Trophoblast cell (in vitro differentiated cells and primary cell): ENCODE measurements around the gene WDR54.
A peak's percentile ranks its signal among the peaks of the same experiment; 100 is the strongest.

Experiments used
- DNase-seq, 2 donors: peaks; one replicate each; pipeline ENCODE4 v3.0.0-alpha.2; 2016
- H2AFZ ChIP-seq: 2 replicates; pipeline ENCODE4 v1.6.1; 2013; ENCODE audit warnings: low read length, moderate library complexity, mild to moderate bottlenecking; ENCODE audit not compliant: insufficient read depth, poor library complexity
- H2AK5ac ChIP-seq: 2 replicates; pipeline ENCODE4 v1.6.1; 2013; ENCODE audit warnings: mild to moderate bottlenecking, low read length
- H2BK120ac ChIP-seq: 2 replicates; pipeline ENCODE4 v1.6.1; 2013; ENCODE audit warnings: low read length, mild to moderate bottlenecking, moderate library complexity; ENCODE audit not compliant: insufficient read depth, poor library complexity
- H2BK12ac ChIP-seq: 2 replicates; pipeline ENCODE4 v1.6.1; 2013; ENCODE audit warnings: mild to moderate bottlenecking, low read length, moderate library complexity
- H2BK5ac ChIP-seq: 2 replicates; pipeline ENCODE4 v1.6.1; 2013; ENCODE audit warnings: low read length, low read depth, moderate library complexity, mild to moderate bottlenecking; ENCODE audit not compliant: poor library complexity
- H3K14ac ChIP-seq: 2 replicates; pipeline ENCODE4 v1.6.1; 2013; ENCODE audit warnings: mild to moderate bottlenecking, low read length
- H3K18ac ChIP-seq: 2 replicates; pipeline ENCODE4 v1.6.1; 2013; ENCODE audit warnings: mild to moderate bottlenecking, low read length
- H3K23ac ChIP-seq: 2 replicates; pipeline ENCODE4 v1.6.1; 2013; ENCODE audit warnings: low read length
- H3K27ac ChIP-seq: 2 replicates; pipeline ENCODE4 v1.5.1; 2013; ENCODE audit warnings: low read depth, mild to moderate bottlenecking, inconsistent platforms, low read length, moderate library complexity
- H3K27me3 ChIP-seq: 2 replicates; pipeline ENCODE4 v1.6.1; 2013; ENCODE audit warnings: inconsistent platforms, mild to moderate bottlenecking, low read length, moderate library complexity; ENCODE audit not compliant: insufficient read depth
- H3K36me3 ChIP-seq, 2 experiments: 1 replicate in 1 of 2; 2 replicates in 1 of 2; pipeline ENCODE4 v1.6.1; 2013; ENCODE audit warnings: low read length in 2 of 2, mild to moderate bottlenecking in 2 of 2, moderate library complexity in 1 of 2; ENCODE audit not compliant: insufficient read depth in 2 of 2, control insufficient read depth in 1 of 2
- H3K4ac ChIP-seq: 2 replicates; pipeline ENCODE4 v1.6.1; 2013; ENCODE audit warnings: low read depth, mild to moderate bottlenecking, low read length, moderate library complexity
- H3K4me1 ChIP-seq, 2 experiments: 1 replicate in 1 of 2; 2 replicates in 1 of 2; pipeline ENCODE4 v1.6.1; 2013; ENCODE audit warnings: low read length in 2 of 2, mild to moderate bottlenecking in 2 of 2, moderate library complexity in 1 of 2; ENCODE audit not compliant: insufficient read depth in 2 of 2, control insufficient read depth in 1 of 2
- H3K4me2 ChIP-seq: 2 replicates; pipeline ENCODE4 v1.6.1; 2013; ENCODE audit warnings: inconsistent platforms, mild to moderate bottlenecking, low read length, moderate library complexity
- H3K4me3 ChIP-seq: 2 replicates; pipeline ENCODE4 v1.5.1; 2013; ENCODE audit warnings: mild to moderate bottlenecking, low read depth, low read length, inconsistent platforms
- H3K79me1 ChIP-seq: one replicate; pipeline ENCODE4 v1.6.1; 2013; ENCODE audit warnings: low read length
- H3K79me2 ChIP-seq: 2 replicates; pipeline ENCODE4 v1.6.1; 2013; ENCODE audit warnings: low read length, mild to moderate bottlenecking; ENCODE audit not compliant: control insufficient read depth, insufficient read depth, poor library complexity
- H3K9ac ChIP-seq: 2 replicates; pipeline ENCODE4 v1.6.1; 2013; ENCODE audit warnings: mild to moderate bottlenecking, low read length
- H3K9me3 ChIP-seq: 2 replicates; pipeline ENCODE4 v1.6.1; 2013; ENCODE audit warnings: low read depth, mild to moderate bottlenecking, control low read depth, inconsistent platforms, low read length; ENCODE audit not compliant: insufficient read depth
- H4K12ac ChIP-seq: 2 replicates; pipeline ENCODE4 v1.6.1; 2013; ENCODE audit warnings: low read depth, mild to moderate bottlenecking, low read length, moderate library complexity
- H4K8ac ChIP-seq: 2 replicates; pipeline ENCODE4 v1.6.1; 2013; ENCODE audit warnings: low read depth, mild to moderate bottlenecking, low read length, moderate library complexity
- H4K91ac ChIP-seq: one replicate; pipeline ENCODE4 v1.6.1; 2013; ENCODE audit warnings: low read depth, mild to moderate bottlenecking, low read length, moderate library complexity
- WGBS: extraction: QIAGEN DNeasy Blood & Tissue Kit; methylation state at CpG from one replicate; pipeline ENCODE4 v1.1.7; 2013; ENCODE audit warnings: missing lambda C conversion rate; ENCODE audit not compliant: insufficient read length, insufficient coverage; ENCODE audit errors: extremely low coverage; 5-methylcytosine and 5-hydroxymethylcytosine counted together

The WDR54 gene

DNA sequence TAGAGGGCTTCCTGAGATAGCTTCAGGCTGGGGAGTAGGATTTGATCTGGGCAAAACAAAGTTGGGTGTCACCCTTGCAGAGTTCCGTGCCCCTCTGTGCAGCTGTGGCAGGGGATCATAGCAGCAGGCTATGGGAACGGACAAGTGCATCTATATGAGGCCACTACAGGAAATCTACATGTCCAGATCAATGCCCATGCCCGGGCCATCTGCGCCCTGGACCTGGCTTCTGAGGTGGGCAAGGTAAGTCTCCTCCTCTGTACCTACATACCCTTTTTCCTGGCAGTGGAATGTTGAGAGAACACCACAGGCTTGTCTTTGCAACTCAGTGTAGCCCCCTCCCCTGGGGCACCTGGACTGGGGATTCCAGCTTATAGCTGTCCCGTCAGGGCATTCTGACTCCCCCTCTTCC is 3.5 kb downstream of the WDR54 start:
- Histone ChIP-seq H3K27ac (no peak overlapping the region), H3K36me3 (peaks cover 42 to 52% of the 10 kb centered on the region in 2 experiments), H3K9ac (no peak overlapping the region), H3K79me1 (no peaks in the 10 kb centered on the region), H2BK120ac (no peak overlapping the region), H3K14ac (no peak overlapping the region), H4K8ac (no peak overlapping the region), H2AK5ac (no peak overlapping the region), H3K23ac (no peak overlapping the region), H2BK5ac (no peak overlapping the region), H3K18ac (no peak overlapping the region), H3K27me3 (no peaks in the 10 kb centered on the region), H2BK12ac (no peak overlapping the region), H3K4me3 (no peak overlapping the region), H3K9me3 (no peaks in the 10 kb centered on the region), H4K91ac (no peak overlapping the region), H4K12ac (no peak overlapping the region), H2AFZ (no peak overlapping the region), H3K4me1 (peaks cover 6 to 9% of the 10 kb centered on the region in 2 experiments), H3K4ac (no peak overlapping the region), H3K79me2 (peaks cover 2% of the 10 kb centered on the region), H3K4me2 (no peak overlapping the region)
- DNase-seq: no peak
- no CpG with 5 or more reads among the region's 5 CpGs for WGBS

DNA sequence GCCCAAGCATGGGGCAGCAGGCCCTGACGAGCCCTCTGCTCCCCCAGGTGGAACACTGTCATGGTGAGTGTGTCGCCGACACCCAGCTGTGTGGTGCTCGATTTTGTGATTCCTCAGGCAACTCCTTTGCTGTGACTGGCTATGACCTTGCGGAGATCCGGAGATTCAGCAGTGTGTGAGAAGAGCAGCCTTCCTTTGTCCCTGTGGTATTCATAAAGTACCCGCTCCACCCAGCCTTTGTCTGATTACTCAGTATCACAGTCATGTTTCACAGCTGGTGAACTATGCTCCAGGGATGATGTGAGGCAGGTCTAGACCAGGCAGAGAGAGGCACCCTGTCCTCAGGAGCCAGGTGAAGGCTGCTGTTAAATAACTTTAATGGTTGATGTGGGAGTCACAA is 4.0 kb downstream of the WDR54 start:
- Histone ChIP-seq H3K4me1 (peaks cover 6 to 9% of the 10 kb centered on the region in 2 experiments), H3K79me1 (no peaks in the 10 kb centered on the region), H2AFZ (no peak overlapping the region), H4K12ac (no peak overlapping the region), H2AK5ac (no peak overlapping the region), H3K4me3 (no peak overlapping the region), H3K27ac (no peak overlapping the region), H3K36me3 (peaks cover 47 to 57% of the 10 kb centered on the region in 2 experiments), H2BK120ac (no peak overlapping the region), H3K23ac (no peak overlapping the region), H3K27me3 (no peaks in the 10 kb centered on the region), H3K9me3 (no peaks in the 10 kb centered on the region), H2BK5ac (no peak overlapping the region), H2BK12ac (no peak overlapping the region), H3K9ac (no peak overlapping the region), H3K79me2 (peaks cover 2% of the 10 kb centered on the region), H3K14ac (no peak overlapping the region), H3K18ac (no peak overlapping the region), H4K91ac (no peak overlapping the region), H4K8ac (no peak overlapping the region), H3K4me2 (no peak overlapping the region), H3K4ac (no peak overlapping the region)
- WGBS: no CpG with 5 or more reads among the region's 7 CpGs
- DNase-seq: peak; percentile 91 to 95

DNA sequence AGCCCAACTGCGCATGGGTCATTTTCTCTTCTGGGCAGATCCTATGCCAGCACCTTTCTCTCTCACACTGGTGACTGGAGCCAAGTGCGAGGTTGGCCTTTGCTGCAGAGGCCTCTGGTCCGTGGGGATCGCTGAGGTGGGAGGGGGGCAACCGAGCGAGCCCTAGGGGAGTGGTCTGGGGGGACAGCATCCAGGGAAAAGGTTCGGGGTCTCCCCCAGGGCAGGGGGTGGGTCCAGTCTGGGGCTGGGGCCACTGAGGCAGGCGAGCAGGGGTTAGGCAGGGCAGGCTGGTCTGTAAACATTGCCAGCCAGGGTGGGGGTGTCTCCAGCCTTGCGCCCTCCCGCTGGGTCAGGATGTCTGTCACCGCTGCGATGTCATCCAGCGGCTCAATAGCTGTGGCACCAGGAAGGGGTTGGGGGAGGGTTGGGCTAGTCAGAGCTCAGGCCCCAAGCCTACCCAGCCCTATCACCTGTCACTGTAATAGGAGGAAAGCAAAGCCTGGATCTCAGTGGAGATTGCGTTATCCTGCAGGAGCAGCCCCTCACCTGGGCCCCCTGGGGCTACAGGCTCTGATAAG is 4.7 kb downstream of the WDR54 start:
- H2AFZ ChIP-seq: no peak overlapping the region
- no CpG with 5 or more reads among the region's 14 CpGs for WGBS

DNA sequence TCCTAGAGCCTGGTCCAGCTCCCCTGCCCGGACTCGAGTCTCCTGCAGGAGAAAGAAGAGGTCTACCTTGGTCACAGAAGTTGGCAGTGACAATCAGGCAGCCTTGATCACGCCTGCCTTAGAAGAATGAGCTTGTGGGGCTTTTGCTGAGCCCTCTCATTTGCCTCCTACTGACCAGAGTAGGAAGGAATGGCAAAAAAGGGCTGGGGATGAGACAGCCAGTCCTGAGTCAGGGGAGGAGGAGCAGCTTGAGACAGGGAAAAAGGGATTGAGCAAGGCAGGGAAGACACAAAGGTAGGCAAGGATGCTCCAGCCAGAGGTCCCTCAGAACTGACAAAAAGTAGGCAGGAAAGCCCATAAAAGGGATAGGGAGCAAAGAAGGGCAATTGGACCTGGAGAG is 6.0 kb downstream of the WDR54 start:
- Histone ChIP-seq H3K4me1 (no peaks in the 10 kb centered on the region), H3K27me3 (no peaks in the 10 kb centered on the region), H3K23ac (no peak overlapping the region), H3K36me3 (peaks cover 62 to 74% of the 10 kb centered on the region in 2 experiments), H3K9ac (no peak overlapping the region), H4K8ac (no peak overlapping the region), H4K91ac (no peak overlapping the region), H3K79me2 (no peaks in the 10 kb centered on the region), H3K14ac (no peak overlapping the region), H4K12ac (no peak overlapping the region), H3K18ac (no peak overlapping the region), H3K27ac (no peak overlapping the region), H2BK120ac (no peak overlapping the region), H3K4me3 (no peak overlapping the region), H2BK12ac (no peak overlapping the region), H3K4ac (no peak overlapping the region), H3K9me3 (peaks cover 1% of the 10 kb centered on the region), H2BK5ac (no peak overlapping the region), H3K4me2 (no peak overlapping the region), H2AK5ac (no peak overlapping the region), H3K79me1 (no peaks in the 10 kb centered on the region), H2AFZ (no peak overlapping the region)
- DNase-seq: no peak
- WGBS: no CpG with 5 or more reads among the region's 3 CpGs

More for the DNA sequence above, 4.7 kb downstream of the WDR54 start:
- H2BK12ac ChIP-seq: no peak overlapping the region
- no peak overlapping the region for H2BK120ac ChIP-seq
- H3K27me3 ChIP-seq: no peaks in the 10 kb centered on the region
- no peak overlapping the region for H4K91ac ChIP-seq
- peaks cover 4 to 7% of the 10 kb centered on the region in 2 experiments for H3K4me1 ChIP-seq
- H3K36me3 ChIP-seq: peaks cover 53 to 63% of the 10 kb centered on the region in 2 experiments
- H3K4me2 ChIP-seq: no peak overlapping the region
- no peak overlapping the region for H3K23ac ChIP-seq
- no peak overlapping the region for H3K14ac ChIP-seq
- H2AK5ac ChIP-seq: no peak overlapping the region
- no peak for DNase-seq
- H3K27ac ChIP-seq: no peak overlapping the region
- no peak overlapping the region for H4K12ac ChIP-seq
- H2BK5ac ChIP-seq: no peak overlapping the region
- H3K9ac ChIP-seq: no peak overlapping the region
- no peak overlapping the region for H3K4me3 ChIP-seq
- H3K79me2 ChIP-seq: peaks cover 1% of the 10 kb centered on the region
- H3K4ac ChIP-seq: no peak overlapping the region
- no peaks in the 10 kb centered on the region for H3K79me1 ChIP-seq
- H3K9me3 ChIP-seq: no peaks in the 10 kb centered on the region
- no peak overlapping the region for H3K18ac ChIP-seq
- no peak overlapping the region for H4K8ac ChIP-seq
